Stimulated activated CD4-positive, alpha-beta T cell treated with anti-CD3 and anti-CD28 coated beads, Interleukin-12 subunit alpha, Interleukin-12 subunit beta, amount 100 ng/mL, for 24 hours (primary cell): Measurements from ENCODE around the gene S100A8.
"Not testable (repeated sequence)": the region's sequence is repeated elsewhere in the genome, so short reads cannot be mapped to it uniquely, and the experiment has no call there.

Source experiments
- DNase-seq, 2 experiments: peaks; one replicate each; pipeline ENCODE4 v3.0.0-alpha.2; 2020; ENCODE audit warnings: low read depth in 2 of 2

S100A8 gene

DNA sequence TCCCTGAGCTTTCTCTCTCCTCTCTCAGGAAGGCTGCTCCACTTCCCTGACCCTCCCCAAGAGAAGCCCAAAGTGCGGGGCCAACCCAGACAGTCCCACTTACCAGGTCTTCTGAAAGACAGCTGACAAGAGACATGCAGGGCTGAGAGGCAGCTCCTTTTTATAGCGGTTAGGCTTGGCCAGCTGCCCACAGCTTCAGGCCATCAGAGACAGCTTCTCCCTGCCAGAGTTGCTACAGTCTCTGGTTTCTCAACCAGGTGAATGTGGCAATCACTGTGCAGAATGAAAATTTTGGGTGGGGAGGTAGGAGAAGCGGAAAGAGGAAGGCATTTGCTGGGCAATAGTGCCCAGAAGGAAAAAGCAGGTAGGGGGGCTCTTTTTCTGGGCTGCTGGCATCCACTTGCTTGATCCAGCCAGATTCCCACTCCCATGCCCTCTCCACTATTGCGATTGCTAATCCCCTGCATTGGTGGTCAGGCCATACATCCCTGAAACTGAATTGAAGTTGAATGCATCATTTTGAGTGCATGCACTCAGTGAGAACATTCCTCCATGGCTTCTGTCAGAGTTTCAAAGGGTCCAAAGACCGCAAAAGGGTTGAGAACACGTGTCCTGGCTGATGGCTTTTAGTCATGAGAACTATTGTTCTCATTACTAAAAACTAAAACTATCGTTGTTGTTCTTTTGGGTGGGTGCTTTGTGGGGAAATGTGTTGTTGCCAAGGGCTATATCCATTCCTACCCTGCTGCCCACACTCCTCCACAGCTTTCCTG is at the start of gene S100A8:
Gene S100A8, minus strand, starts transcription at position 136 of the 773 bp plus-strand sequence. CDS start 538 bp downstream, outside the sequence.
- DNase-seq = no peak

DNA sequence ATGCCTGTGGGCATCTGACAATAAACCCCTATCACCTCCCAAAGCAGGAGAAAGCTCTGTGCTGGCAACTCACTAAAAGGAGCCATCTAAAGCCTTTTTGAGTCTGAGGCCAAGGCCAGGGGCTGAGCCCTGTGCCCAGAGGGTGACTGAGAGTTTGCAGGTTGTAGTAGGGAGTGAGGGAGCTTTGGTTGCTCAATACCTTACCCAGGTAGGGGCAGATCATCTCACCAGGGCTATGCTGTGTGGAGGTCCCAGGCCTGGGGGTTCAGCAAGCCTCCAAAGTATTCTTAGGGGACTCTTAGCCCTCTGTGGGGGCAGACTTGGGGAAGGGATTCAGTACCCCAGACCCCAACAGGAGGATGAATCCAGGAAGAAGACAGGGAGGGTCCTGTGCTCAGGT is 48.4 kb upstream of the S100A8 start:
- no peak for DNase-seq

- DNase-seq = no peak
These were observed 47.7 kb upstream of the S100A8 start for GRCh38 chr1:153438599-153438998.

DNA sequence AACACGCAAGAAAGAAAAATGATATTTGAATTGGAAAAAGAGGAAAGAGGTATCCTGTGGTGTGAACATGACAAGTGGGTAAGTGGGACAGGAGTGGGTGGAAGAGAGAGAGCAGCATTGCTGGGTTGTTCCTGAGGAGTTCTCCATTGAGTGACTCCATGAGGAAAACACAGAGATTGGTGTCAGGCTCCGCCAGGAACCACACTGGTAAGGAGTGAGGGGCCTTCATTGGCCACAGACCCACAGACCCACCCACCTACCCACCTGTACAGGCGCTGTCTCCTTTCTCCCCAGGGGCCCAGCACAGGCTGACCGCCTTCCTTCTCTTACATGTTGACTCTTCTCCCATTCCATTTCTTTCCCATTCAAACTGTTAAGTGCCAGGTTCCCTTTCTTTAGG is 46.4 kb upstream of the S100A8 start:
- no peak for DNase-seq

DNA sequence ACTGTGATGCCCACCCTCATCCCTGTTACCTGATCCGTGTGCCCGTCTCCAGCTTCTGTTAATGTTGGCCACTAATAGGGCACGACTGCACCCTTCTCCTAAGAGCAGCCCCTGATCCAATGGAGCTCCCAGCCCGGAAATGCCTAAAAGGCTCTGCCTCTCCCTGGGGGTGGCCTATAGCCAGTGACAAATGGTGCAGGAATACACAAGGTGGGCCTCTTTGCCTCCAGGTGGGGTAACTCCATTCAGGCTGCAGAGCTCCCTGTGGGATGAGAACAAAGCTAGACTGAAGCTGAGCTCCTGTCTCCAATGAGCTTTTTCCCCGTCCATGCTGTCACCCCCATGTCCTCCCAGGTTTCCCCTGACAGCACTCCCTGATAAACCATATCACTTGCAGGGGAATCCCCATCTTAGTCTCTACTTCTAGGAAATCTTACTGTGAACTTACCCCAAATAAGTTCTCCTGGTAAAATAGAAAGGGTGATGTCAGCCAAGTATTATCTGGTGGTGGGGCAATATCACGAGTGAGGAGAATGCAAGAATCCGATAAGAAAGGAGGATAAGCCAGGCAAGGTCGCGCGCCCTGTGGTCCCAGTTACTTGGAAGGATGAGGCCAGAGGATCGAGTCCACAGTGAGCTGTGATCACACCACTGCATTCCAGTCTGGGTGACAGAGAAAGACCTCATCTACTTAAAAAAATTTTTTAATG is 44.0 kb upstream of the S100A8 start:
- no peak for DNase-seq

DNA sequence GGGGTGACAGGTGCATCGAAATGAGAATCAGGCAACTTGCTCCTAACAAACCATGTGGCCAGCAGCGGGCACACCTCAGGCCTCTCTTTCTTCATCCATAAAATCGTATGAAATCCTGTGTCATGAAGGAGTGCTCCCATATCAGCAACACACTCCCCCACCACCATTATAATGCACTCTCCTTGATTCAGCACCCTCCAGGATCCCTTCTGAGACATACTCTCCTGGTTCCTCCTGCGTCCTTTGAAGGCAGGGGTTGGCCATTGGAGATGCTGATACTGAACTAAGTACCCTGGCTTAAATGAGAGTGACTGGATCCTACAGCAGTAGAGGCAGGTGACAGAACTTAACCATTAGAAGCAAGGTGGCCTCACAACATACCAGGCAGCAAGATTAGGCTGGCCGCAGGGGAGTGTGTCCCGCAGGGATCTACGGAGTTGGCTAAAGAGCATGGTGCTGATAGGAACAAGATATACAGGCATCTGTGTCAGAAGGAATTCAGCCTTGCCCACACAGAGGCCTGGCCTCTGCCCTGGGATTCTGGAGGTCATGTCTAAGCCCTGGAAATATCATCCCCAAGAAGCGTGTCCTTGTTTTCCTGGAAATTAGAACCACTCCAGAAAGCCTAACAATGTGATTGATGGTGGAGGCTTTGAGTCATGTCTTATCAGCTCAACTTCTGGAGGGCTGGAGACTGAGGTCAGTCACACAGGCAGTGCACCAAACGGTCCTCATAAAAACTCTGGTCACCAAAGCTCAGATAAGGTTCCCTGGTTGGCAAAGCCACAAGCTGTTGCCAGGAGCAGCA is 42.2 kb upstream of the S100A8 start:
- no peak for DNase-seq

GRCh38 chr1:153431928-153432327 is 41.1 kb upstream of the S100A8 start:
- DNase-seq = no peak

DNA sequence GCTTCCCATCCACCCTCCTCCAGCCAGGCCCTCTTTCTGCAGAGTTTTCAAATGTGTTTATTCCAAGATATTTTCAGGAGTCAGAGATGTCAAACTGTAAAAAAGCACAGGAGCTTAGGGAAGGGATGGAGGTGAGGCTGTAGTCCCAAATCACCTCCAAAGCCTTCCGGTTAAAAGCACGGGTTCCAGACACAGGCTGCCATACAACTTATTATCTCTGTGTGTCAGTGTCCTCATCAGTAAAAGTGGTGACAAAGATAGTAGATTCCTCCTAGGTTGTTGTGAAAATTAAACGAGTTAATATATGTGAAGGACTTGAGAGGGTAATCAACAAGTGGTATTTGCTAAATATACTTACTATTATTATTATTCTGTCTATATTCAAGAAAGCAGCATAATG is 40.6 kb upstream of the S100A8 start:
- no peak for DNase-seq

DNA sequence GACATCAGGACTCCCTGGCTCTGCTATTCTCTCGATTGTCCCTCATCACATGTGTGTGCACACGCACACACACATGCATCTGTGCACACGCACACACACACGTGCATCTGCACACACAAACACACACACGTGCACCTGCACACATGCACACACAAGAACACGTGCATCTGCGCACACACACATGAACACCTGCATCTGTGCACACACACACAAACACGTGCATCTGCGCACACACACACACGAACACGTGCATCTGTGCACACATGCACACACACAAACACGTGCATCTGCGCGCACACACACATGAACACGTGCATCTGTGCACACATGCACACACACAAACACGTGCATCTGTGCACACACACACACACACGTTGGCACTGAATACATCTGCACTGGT is 40.1 kb upstream of the S100A8 start:
- no peak for DNase-seq

DNA sequence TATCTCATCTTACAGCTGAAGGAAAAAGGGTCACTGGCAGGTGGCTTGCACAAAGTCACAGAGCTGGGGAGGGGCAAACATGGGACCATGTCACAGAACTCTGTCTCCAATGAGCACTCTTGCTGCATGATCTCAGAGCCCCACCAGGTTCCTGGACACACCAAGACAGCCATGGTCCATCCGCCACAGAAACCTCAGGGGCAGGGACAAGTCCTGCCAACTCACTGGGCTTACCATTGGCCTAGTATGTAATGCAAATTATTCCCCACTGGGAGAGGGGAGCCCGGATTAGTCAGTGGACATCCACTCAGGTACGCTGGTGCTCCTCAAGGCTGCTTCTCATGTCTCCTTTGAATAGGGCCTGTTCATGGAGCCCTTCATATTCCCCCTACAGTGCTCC is 39.7 kb upstream of the S100A8 start:
- no peak for DNase-seq

- DNase-seq = no peak
These were observed 39.3 kb upstream of the S100A8 start for GRCh38 chr1:153430166-153430553.

- DNase-seq = no peak
These were observed 38.6 kb upstream of the S100A8 start for GRCh38 chr1:153429266-153430165.

DNA sequence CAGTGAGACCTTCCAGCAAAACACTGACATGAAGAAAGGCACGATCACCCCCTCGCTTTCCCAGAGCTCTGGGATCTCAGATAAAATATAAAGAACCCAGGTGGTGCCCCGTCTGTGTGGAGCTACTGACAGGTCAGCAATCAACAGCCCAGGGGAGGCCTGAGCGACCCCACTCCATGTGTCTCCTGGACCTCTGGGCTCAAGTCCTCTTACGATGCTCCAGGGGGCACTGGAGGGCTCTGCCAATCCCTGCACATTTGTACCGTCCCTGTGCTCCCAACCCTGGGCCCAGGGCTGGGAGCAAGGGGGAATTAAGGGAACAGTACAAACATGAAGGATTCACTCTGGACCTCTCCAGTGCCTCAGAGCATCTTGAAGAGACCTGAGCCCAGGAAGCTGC is 37.9 kb upstream of the S100A8 start:
- no peak for DNase-seq

DNA sequence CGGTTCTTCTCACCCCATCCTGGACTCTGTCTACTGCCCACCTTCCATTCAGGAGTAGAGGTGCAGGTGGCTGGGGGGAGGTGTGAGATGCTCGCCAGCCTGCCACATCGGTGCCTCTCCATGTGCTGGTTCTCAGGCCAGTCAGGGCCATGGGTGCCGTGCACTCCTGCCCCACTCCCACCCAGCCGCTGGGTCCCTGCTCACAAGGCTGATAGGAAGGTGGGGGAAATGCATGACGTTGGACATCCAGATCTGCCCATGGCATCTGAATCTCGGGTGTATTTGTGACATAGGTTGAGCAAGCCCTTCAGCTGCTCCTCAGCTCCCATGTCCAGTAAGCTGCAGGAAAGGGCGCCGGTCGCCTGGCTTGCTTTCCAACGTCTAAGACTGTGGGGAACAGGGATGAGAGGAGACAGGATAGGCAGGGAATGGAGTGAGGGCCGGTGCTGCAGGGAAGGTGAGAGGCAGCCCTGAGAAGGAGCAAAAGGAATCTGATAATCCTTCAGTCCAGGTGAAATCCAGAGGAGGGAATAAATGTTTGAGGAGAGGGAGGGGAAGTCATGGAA is 37.3 kb upstream of the S100A8 start:
- DNase-seq = no peak

- no peak for DNase-seq
These were observed 35.9 kb upstream of the S100A8 start for GRCh38 chr1:153426809-153427208.

GRCh38 chr1:153422450-153423068 is 31.7 kb upstream of the S100A8 start:
- DNase-seq = peak; percentile 35 to 63

DNA sequence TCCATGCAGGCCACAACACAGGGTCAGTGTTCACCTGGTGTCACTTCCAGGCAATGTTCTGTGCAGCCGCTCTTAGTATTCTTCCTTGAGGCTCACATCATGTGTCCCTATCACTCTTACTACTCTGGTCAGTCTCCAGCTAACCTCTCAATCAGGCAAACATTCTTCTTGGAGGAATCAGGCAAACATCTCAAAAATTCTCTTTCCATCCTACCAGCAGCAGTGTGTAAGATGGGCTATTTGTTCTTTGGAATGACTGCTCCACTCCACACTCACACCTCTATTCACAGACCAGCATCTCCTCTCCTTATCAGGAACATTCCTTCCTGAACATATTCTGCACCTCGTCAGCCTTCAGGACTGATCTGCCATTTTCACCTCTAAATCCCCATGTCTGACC is 29.4 kb upstream of the S100A8 start:
- no peak for DNase-seq

GRCh38 chr1:153419436-153419793 is 28.5 kb upstream of the S100A8 start:
- not testable (repeated sequence) for DNase-seq

GRCh38 chr1:153418758-153419435 is 28.0 kb upstream of the S100A8 start:
- DNase-seq = not testable (repeated sequence)
